Panc1 (cell line): ENCODE measurements around the gene XRCC4.

Source experiments
- CTCF ChIP-seq: fragments of 450-650 bp; IDR thresholded peaks from 2 replicates; pipeline ENCODE4 v1.5.1; 2017; ENCODE audit warnings: mild to moderate bottlenecking
- POLR2AphosphoS5 ChIP-seq: IDR thresholded peaks from 2 replicates; pipeline ENCODE4 v1.6.1; 2012; ENCODE audit warnings: mild to moderate bottlenecking, low read depth, low read length, moderate library complexity
- REST ChIP-seq, 2 experiments: IDR thresholded peaks; 2 replicates each; pipeline ENCODE4 v1.6.1; 2011 to 2012; ENCODE audit warnings: low read depth in 2 of 2, control low read depth in 1 of 2, low read length in 1 of 2, mild to moderate bottlenecking in 1 of 2, moderate library complexity in 1 of 2; ENCODE audit not compliant: insufficient read depth in 1 of 2
- SIN3A ChIP-seq: IDR thresholded peaks from 2 replicates; pipeline ENCODE4 v1.6.1; 2012; ENCODE audit warnings: low read depth, mild to moderate bottlenecking, low read length, moderate library complexity, borderline replicate concordance; ENCODE audit not compliant: insufficient read depth
- TCF7L2 ChIP-seq: IDR thresholded peaks from 2 replicates; pipeline ENCODE4 v1.6.1; 2011; ENCODE audit warnings: mild to moderate bottlenecking, low read depth, low read length, inconsistent platforms

GRCh38 chr5:83400701-83401100, 323.4 kb downstream of the XRCC4 start:
- TF ChIP-seq CTCF (no peak), SIN3A (no peak), POLR2AphosphoS5 (no peak), REST (IDR thresholded peaks at IDR 0.05; ENCODE audit: insufficient read depth in 1 of 2, low read depth in 2 of 2, low read length in 1 of 2) (no peak), TCF7L2 (no peak)
